ENCODE data around the gene MBNL1.

DNA sequence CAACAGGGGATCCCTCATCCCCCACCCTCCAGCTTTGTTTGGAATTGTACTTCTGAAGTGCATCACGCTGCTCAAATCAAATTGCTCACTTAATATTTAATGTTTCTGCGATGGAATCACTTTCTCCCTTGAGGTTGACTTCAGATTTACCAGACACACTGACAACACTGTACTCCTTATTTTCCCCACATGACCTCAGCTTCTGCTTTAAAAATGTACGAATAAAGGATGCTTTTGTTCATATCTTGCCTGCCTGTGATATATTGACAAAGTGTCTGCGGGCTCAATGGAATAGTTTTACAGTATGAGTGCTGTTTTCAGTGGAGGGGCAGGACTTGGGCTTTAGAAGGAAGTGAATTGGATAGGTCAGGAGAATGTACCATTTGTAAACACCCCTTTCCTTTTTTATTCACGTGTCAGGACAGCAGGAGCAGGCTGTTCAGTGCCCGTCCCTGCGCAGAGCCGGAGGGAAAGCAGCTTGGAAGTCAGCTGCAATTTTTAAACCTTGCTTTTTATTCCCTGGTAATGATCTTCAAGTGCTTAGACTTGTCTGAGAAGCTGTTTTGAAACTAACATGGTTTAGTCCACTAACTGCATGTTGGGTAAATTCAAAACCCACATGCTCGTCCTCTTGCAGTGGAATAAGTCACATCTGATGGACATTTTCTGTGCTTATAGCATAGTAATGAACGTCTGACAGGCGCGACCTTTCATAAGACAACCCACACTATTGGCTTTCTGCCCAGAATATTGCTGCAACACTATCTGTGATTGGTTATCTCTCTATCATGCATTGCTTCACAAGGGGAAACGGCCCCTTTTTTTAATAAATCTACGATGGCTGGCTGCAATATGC is 29.9 kb downstream of the MBNL1 start:
- no peak for TF ChIP-seq POLR2A (IDR thresholded peaks at IDR 0.05; ENCODE audit: low read depth, low read length)
- 0 out of 2 replicates have a peak, but pooled peaks have one; percentile 42 for TF ChIP-seq POLR2AphosphoS5 (IDR thresholded peaks at IDR 0.05; ENCODE audit: low read depth, low read length)
- no peak for TF ChIP-seq TAF1 (IDR thresholded peaks at IDR 0.05; ENCODE audit: low read depth, low read length)
- no peak for TF ChIP-seq SPI1 (IDR thresholded peaks at IDR 0.05; ENCODE audit: low read depth, low read length)

Measured in GM12891 (cell line).